SK-N-SH treated with all-trans-retinoic acid at 6 μM for 48 hours (cell line): ENCODE results near the gene RRM1.

Experiments
- ARNTL ChIP-seq: fragments of 450-650 bp; formaldehyde crosslinking; IDR thresholded peaks from 2 replicates; pipeline ENCODE4 v1.5.0; 2020; ENCODE audit warnings: low read depth, mild to moderate bottlenecking, moderate library complexity, borderline replicate concordance
- BACH2 ChIP-seq: fragments of 250-450 bp; sonication (Bioruptor Pico); IDR thresholded peaks from 2 replicates; pipeline ENCODE4 v1.9.0; 2021; ENCODE audit warnings: mild to moderate bottlenecking, borderline replicate concordance
- ISL1 ChIP-seq: fragments of 250-450 bp; sonication (Bioruptor Pico); IDR thresholded peaks from 2 replicates; pipeline ENCODE4 v2.1.2; 2022; ENCODE audit warnings: mild to moderate bottlenecking, moderate library complexity
- PATZ1 ChIP-seq: fragments of 250-450 bp; sonication (Bioruptor Pico); IDR thresholded peaks from 2 replicates; pipeline ENCODE4 v1.8.0; 2020; ENCODE audit warnings: mild to moderate bottlenecking, moderate library complexity, borderline replicate concordance
- RARB ChIP-seq: fragments of 250-450 bp; sonication (Bioruptor Pico); IDR thresholded peaks from 2 replicates; pipeline ENCODE4 v1.8.0; 2021; ENCODE audit warnings: mild to moderate bottlenecking, moderate library complexity
- SNAI2 ChIP-seq: fragments of 250-450 bp; sonication (Bioruptor Pico); IDR thresholded peaks from 2 replicates; pipeline ENCODE4 v1.5.0; 2020; ENCODE audit warnings: mild to moderate bottlenecking, moderate library complexity
- ZFP3 ChIP-seq: fragments of 250-450 bp; sonication (Bioruptor Pico); IDR thresholded peaks from 2 replicates; pipeline ENCODE4 v1.5.0; 2020; ENCODE audit warnings: mild to moderate bottlenecking, moderate library complexity
- ZNF565 ChIP-seq: fragments of 450-650 bp; formaldehyde crosslinking; conservative IDR thresholded peaks from 2 replicates; pipeline ENCODE4 v1.5.0; 2020; ENCODE audit warnings: low read depth, mild to moderate bottlenecking, moderate library complexity
- ZNF70 ChIP-seq: fragments of 450-650 bp; formaldehyde crosslinking; IDR thresholded peaks from 2 replicates; pipeline ENCODE4 v1.5.0; 2020; ENCODE audit warnings: mild to moderate bottlenecking, moderate library complexity
- ZNF8 ChIP-seq: fragments of 450-650 bp; formaldehyde crosslinking; IDR thresholded peaks from 2 replicates; pipeline ENCODE4 v1.5.0; 2020; ENCODE audit warnings: mild to moderate bottlenecking, moderate library complexity

- TF ChIP-seq ZNF8 (CRISPR knock-in tag) (no peak), ZFP3 (no peak), BACH2 (CRISPR knock-in tag) (no peak), PATZ1 (CRISPR knock-in tag) (no peak), ISL1 (no peak), RARB (CRISPR knock-in tag) (no peak), ARNTL (no peak), ZNF565 (CRISPR knock-in tag) (no peak), ZNF70 (CRISPR knock-in tag) (no peak), SNAI2 (CRISPR knock-in tag) (no peak)
These were observed 91.0 kb downstream of the RRM1 start for GRCh38 chr11:4185561-4185960.
